IMR-90 (cell line): ENCODE data around the gene ZC3H4. TPM values are rescaled to one million over a fixed set of nuclear protein-coding genes. Genes with fewer than 3 reads are reported as not detected.

Experiments used
- ATAC-seq: fragments of 200-7000 bp; cut with Tn5 transposase; 2 replicates; pipeline ENCODE4 v1.9.1; 2020; ENCODE audit warnings: low read depth, mild to moderate bottlenecking, moderate library complexity
- BruUV-seq: library from RNA; stranded (reverse); fragments of 400-500 nt; replicated peaks from 2 replicates; lab custom pipeline; 2021; lab: Mats Ljungman, UMichigan
- CTCF ChIA-PET: fragments of 300-600 bp; formaldehyde crosslinking; extraction: SDS; loops from one replicate; lab custom pipeline; 2021; ENCODE audit warnings: antibody characterized with exemption; lab: Yijun Ruan, JAX
- POLR2A ChIA-PET: fragments of 300-600 bp; sonication (Branson Sonifier 250); formaldehyde crosslinking; loops from one replicate; lab custom pipeline; 2022; ENCODE audit warnings: antibody characterized with exemption; ENCODE audit not compliant: unreplicated experiment; lab: Charles Lee
- DNase-seq: peaks from one replicate; pipeline ENCODE4 v3.0.0; 2013
- H2AFZ ChIP-seq: replicated peaks from 2 replicates; pipeline ENCODE3; 2013; ENCODE audit warnings: low read length, mild to moderate bottlenecking; ENCODE audit not compliant: poor library complexity
- H2AK5ac ChIP-seq: 2 replicates; pipeline ENCODE4 v1.6.1; 2013; ENCODE audit warnings: low read depth, low read length, inconsistent platforms
- H2AK9ac ChIP-seq: replicated peaks from 2 replicates; pipeline ENCODE3; 2013; ENCODE audit warnings: mild to moderate bottlenecking, low read depth, low read length, moderate library complexity; ENCODE audit not compliant: poor library complexity
- H2BK120ac ChIP-seq: 2 replicates; pipeline ENCODE4 v1.6.1; 2013; ENCODE audit warnings: low read depth, low read length, inconsistent platforms
- H2BK15ac ChIP-seq: 3 replicates; pipeline ENCODE4 v1.6.1; 2013; ENCODE audit warnings: low read depth, low read length, inconsistent platforms
- H2BK20ac ChIP-seq: 2 replicates; pipeline ENCODE4 v1.6.1; 2013; ENCODE audit warnings: low read depth, mild to moderate bottlenecking, inconsistent platforms, low read length, moderate library complexity
- H2BK5ac ChIP-seq: 2 replicates; pipeline ENCODE4 v1.6.1; 2013; ENCODE audit warnings: mild to moderate bottlenecking, low read depth, low read length, inconsistent platforms; ENCODE audit not compliant: poor library complexity, severe bottlenecking
- H3K14ac ChIP-seq: replicated peaks from 2 replicates; pipeline ENCODE4 v1.6.1; 2013; ENCODE audit warnings: low read depth, low read length, inconsistent platforms
- H3K18ac ChIP-seq: 2 replicates; pipeline ENCODE4 v1.6.1; 2013; ENCODE audit warnings: low read depth, low read length, control low read depth
- H3K23ac ChIP-seq: 2 replicates; pipeline ENCODE4 v1.6.1; 2013; ENCODE audit warnings: low read depth, low read length, inconsistent platforms
- H3K27ac ChIP-seq: 2 replicates; pipeline ENCODE4 v1.5.1; 2013; ENCODE audit warnings: mild to moderate bottlenecking, control low read depth, low read length; ENCODE audit not compliant: insufficient read depth
- H3K27me3 ChIP-seq: 2 replicates; pipeline ENCODE4 v1.6.1; 2013; ENCODE audit warnings: low read length; ENCODE audit not compliant: control insufficient read depth, insufficient read depth
- H3K36me3 ChIP-seq: 2 replicates; pipeline ENCODE4 v1.6.1; 2013; ENCODE audit warnings: low read length, mixed read lengths; ENCODE audit not compliant: control insufficient read depth, insufficient read depth
- H3K4ac ChIP-seq: 2 replicates; pipeline ENCODE4 v1.6.1; 2013; ENCODE audit warnings: low read depth, low read length, inconsistent platforms
- H3K4me1 ChIP-seq: 2 replicates; pipeline ENCODE4 v1.6.1; 2013; ENCODE audit warnings: low read length, mixed read lengths; ENCODE audit not compliant: control insufficient read depth, insufficient read depth
- H3K4me2 ChIP-seq: 2 replicates; pipeline ENCODE4 v1.6.1; 2013; ENCODE audit warnings: low read depth, mild to moderate bottlenecking, control low read depth, low read length, moderate library complexity
- H3K4me3 ChIP-seq: 2 replicates; pipeline ENCODE4 v1.5.1; 2013; ENCODE audit warnings: low read depth, mild to moderate bottlenecking, control low read depth, low read length, moderate library complexity; ENCODE audit not compliant: insufficient read depth
- H3K56ac ChIP-seq: 2 replicates; pipeline ENCODE4 v1.6.1; 2013; ENCODE audit warnings: low read length, inconsistent platforms; ENCODE audit not compliant: insufficient read depth; ENCODE audit errors: extremely low read depth
- H3K79me1 ChIP-seq, 2 experiments: 2 replicates each; pipeline ENCODE4 v1.6.1; 2013; ENCODE audit warnings: low read length in 2 of 2, inconsistent platforms in 1 of 2, low read depth in 1 of 2
- H3K9ac ChIP-seq: 2 replicates; pipeline ENCODE4 v1.6.1; 2013; ENCODE audit warnings: low read depth, low read length, control low read depth
- H3K9me1 ChIP-seq: 2 replicates; pipeline ENCODE4 v1.6.1; 2013; ENCODE audit warnings: low read length, inconsistent platforms; ENCODE audit not compliant: insufficient read depth
- H3K9me3 ChIP-seq: 2 replicates; pipeline ENCODE4 v1.6.1; 2013; ENCODE audit warnings: low read length; ENCODE audit not compliant: control insufficient read depth, insufficient read depth
- H4K20me1 ChIP-seq: 2 replicates; pipeline ENCODE4 v1.6.1; 2013; ENCODE audit warnings: low read length, inconsistent platforms; ENCODE audit not compliant: insufficient read depth
- H4K5ac ChIP-seq: 2 replicates; pipeline ENCODE4 v1.6.1; 2013; ENCODE audit warnings: mild to moderate bottlenecking, low read depth, low read length, control low read depth
- H4K8ac ChIP-seq, 2 experiments: 2 replicates each; pipeline ENCODE4 v1.6.1; 2013; ENCODE audit warnings: low read depth in 2 of 2, low read length in 2 of 2, control low read depth in 1 of 2, inconsistent platforms in 1 of 2
- H4K91ac ChIP-seq: 2 replicates; pipeline ENCODE4 v1.6.1; 2013; ENCODE audit warnings: low read depth, low read length, inconsistent platforms; ENCODE audit not compliant: insufficient read depth
- BHLHE40 ChIP-seq: fragments of 150-350 bp; IDR thresholded peaks from 2 replicates; pipeline ENCODE4 v1.6.1; 2016; ENCODE audit warnings: mild to moderate bottlenecking, low read depth, low read length
- CEBPB ChIP-seq: IDR thresholded peaks from 2 replicates; pipeline ENCODE4 v1.6.1; 2012; ENCODE audit warnings: low read depth, low read length, improper control_type of control experiment
- CHD1 ChIP-seq: IDR thresholded peaks from 2 replicates; pipeline ENCODE4 v1.6.1; 2012; ENCODE audit warnings: low read depth, low read length, improper control_type of control experiment
- CTCF ChIP-seq: conservative IDR thresholded peaks from 2 replicates; pipeline ENCODE4 v1.5.1; 2012; ENCODE audit warnings: mild to moderate bottlenecking, low read depth, low read length, improper control_type of control experiment
- ELK1 ChIP-seq: fragments of 150-350 bp; IDR thresholded peaks from 2 replicates; pipeline ENCODE4 v1.6.1; 2016; ENCODE audit warnings: low read depth, mild to moderate bottlenecking, low read length, moderate library complexity, borderline replicate concordance
- FOS ChIP-seq: fragments of 150-350 bp; IDR thresholded peaks from 2 replicates; pipeline ENCODE4 v1.6.1; 2016; ENCODE audit warnings: low read depth, low read length
- MAFK ChIP-seq: IDR thresholded peaks from 2 replicates; pipeline ENCODE4 v1.6.1; 2012; ENCODE audit warnings: low read depth, low read length, improper control_type of control experiment
- MAZ ChIP-seq: IDR thresholded peaks from 2 replicates; pipeline ENCODE4 v1.6.1; 2012; ENCODE audit warnings: low read depth, mild to moderate bottlenecking, low read length, improper control_type of control experiment, moderate library complexity, borderline replicate concordance
- MXI1 ChIP-seq: IDR thresholded peaks from 2 replicates; pipeline ENCODE4 v1.6.1; 2012; ENCODE audit warnings: low read depth, mild to moderate bottlenecking, low read length, moderate library complexity, borderline replicate concordance
- NFE2L2 ChIP-seq: fragments of 150-350 bp; IDR thresholded peaks from 2 replicates; pipeline ENCODE4 v1.6.1; 2016; ENCODE audit warnings: low read depth, mild to moderate bottlenecking, low read length
- POLR2A ChIP-seq: IDR thresholded peaks from 2 replicates; pipeline ENCODE4 v1.6.1; 2012; ENCODE audit warnings: mild to moderate bottlenecking, low read depth, low read length
- RAD21 ChIP-seq: IDR thresholded peaks from 2 replicates; pipeline ENCODE4 v1.6.1; 2012; ENCODE audit warnings: low read length, improper control_type of control experiment
- RCOR1 ChIP-seq: IDR thresholded peaks from 2 replicates; pipeline ENCODE4 v1.6.1; 2012; ENCODE audit warnings: mild to moderate bottlenecking, low read length, improper control_type of control experiment; ENCODE audit not compliant: insufficient replicate concordance
- RFX5 ChIP-seq: IDR thresholded peaks from 2 replicates; pipeline ENCODE4 v1.8.0; 2012; ENCODE audit warnings: low read depth, mild to moderate bottlenecking, low read length, moderate library complexity
- SMC3 ChIP-seq: fragments of 150-350 bp; IDR thresholded peaks from 2 replicates; pipeline ENCODE4 v1.6.1; 2016; ENCODE audit warnings: low read depth, mild to moderate bottlenecking, antibody characterized with exemption, low read length, moderate library complexity
- WGBS, 2 experiments: methylation state at CpG; one replicate each; pipeline versions ENCODE4 v1.1.5 to v1.1.7; 2013; ENCODE audit warnings: missing lambda C conversion rate in 2 of 2; ENCODE audit not compliant: insufficient read length in 1 of 2; ENCODE audit errors: extremely low coverage in 2 of 2; 5-methylcytosine and 5-hydroxymethylcytosine counted together
- dilution Hi-C: fragments of 300-500 bp; cut with HindIII; formaldehyde crosslinking; loops from one replicate; pipeline ENCODE4 v1.14.3; 2018; ENCODE audit warnings: low sequenced_read_pairs; ENCODE audit not compliant: unreplicated experiment
- in situ Hi-C: fragments of 300-500 bp; cut with MboI; formaldehyde crosslinking; loops from 3 replicates; pipeline ENCODE4 v1.14.3; 2019; ENCODE audit warnings: low sequenced_read_pairs, inconsistent platforms, mixed read lengths
- intact Hi-C: fragments of 100-400 bp; cut with micrococcal nuclease; formaldehyde crosslinking; loops from 2 replicates; pipeline ENCODE4 v1.10.0; 2022
- polyA plus RNA-seq, 3 experiments: library from polyadenylated mRNA; depleted of rRNA; stranded (reverse); fragments of >200 nt; gene quantifications; 2 replicates each; pipeline ENCODE4 v1.2.3, GENCODE V29; 2012; ENCODE audit warnings: low replicate concordance in 1 of 3
- total RNA-seq: library from RNA; depleted of rRNA; stranded (reverse); fragments of >200 nt; gene quantifications from 2 replicates; pipeline ENCODE4 v1.2.3, GENCODE V29; 2012
- TF ChIP-seq, protein P1 (sequence below): fragments of 150-350 bp; IDR thresholded peaks from 2 replicates; pipeline ENCODE4 v1.6.1; 2017; ENCODE audit warnings: mild to moderate bottlenecking, antibody characterized with exemption, low read length, low read depth

ZC3H4 gene
- total and polyA plus RNA-seq, 2 of the 4 experiments (the other 2 are of a cell fraction): 3.9 to 8.9 TPM

- POLR2A ChIA-PET: no interaction called here
Observed at GRCh38 chr19:47152205-47152604, 38.6 kb upstream of the ZC3H4 start.

More at GRCh38 chr19:47152205-47152604, 38.6 kb upstream of the ZC3H4 start:
- BruUV-seq: no TSS peak
- no peaks in the 10 kb centered on the region for H3K9me3 ChIP-seq
- peak overlapping the region; percentile 27 for H2BK5ac ChIP-seq
- H4K5ac ChIP-seq: no peak overlapping the region
- no peak overlapping the region for H2AK9ac ChIP-seq
- no peak overlapping the region for H2AK5ac ChIP-seq
- H2BK120ac ChIP-seq: no peak overlapping the region
- H3K18ac ChIP-seq: no peak overlapping the region
- no CpG with 5 or more reads among the region's 1 CpG for WGBS, 2 experiments
- no peak overlapping the region for H3K14ac ChIP-seq
- H3K9me1 ChIP-seq: no peaks in the 10 kb centered on the region
- peaks cover 31 to 68% of the 10 kb centered on the region in 2 experiments for H3K79me1 ChIP-seq
- no peak overlapping the region for H2BK15ac ChIP-seq
- TF ChIP-seq ELK1 (no peak), CEBPB (no peak), MAZ (no peak), FOS (no peak), SMC3 (no peak), CTCF (no peak), RAD21 (no peak), POLR2A (no peak), BHLHE40 (no peak), NFE2L2 (no peak), CHD1 (no peak), RFX5 (no peak), MXI1 (no peak), RCOR1 (no peak), MAFK (no peak)
- TF ChIP-seq, protein P1, sequence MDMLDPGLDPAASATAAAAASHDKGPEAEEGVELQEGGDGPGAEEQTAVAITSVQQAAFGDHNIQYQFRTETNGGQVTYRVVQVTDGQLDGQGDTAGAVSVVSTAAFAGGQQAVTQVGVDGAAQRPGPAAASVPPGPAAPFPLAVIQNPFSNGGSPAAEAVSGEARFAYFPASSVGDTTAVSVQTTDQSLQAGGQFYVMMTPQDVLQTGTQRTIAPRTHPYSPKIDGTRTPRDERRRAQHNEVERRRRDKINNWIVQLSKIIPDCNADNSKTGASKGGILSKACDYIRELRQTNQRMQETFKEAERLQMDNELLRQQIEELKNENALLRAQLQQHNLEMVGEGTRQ: no peak
- H3K56ac ChIP-seq: no peak overlapping the region
- H3K23ac ChIP-seq: 0 out of 2 replicates have a peak overlapping the region, but pooled peaks have one; percentile 11
- H3K27ac ChIP-seq: no peak overlapping the region
- peaks cover 8% of the 10 kb centered on the region for H3K4me1 ChIP-seq
- no peak overlapping the region for H4K91ac ChIP-seq
- no peak for DNase-seq
- no peak overlapping the region for H2BK20ac ChIP-seq
- CTCF ChIA-PET: interaction anchor here (2.1 kb wide), 1 partner anchor 95 kb away, joined by 6 read pairs; no protein-coding TSS in a partner anchor
- no peak overlapping the region for H3K4me3 ChIP-seq
- H3K4ac ChIP-seq: no peak overlapping the region
- H3K9ac ChIP-seq: no peak overlapping the region
- H4K8ac ChIP-seq: no peak overlapping the region
- no peak overlapping the region for H2AFZ ChIP-seq
- peaks cover 30% of the 10 kb centered on the region for H3K36me3 ChIP-seq
- H4K20me1 ChIP-seq: peaks cover 7% of the 10 kb centered on the region
- H3K27me3 ChIP-seq: no peaks in the 10 kb centered on the region
- in situ Hi-C loops: no loop called here
- dilution Hi-C loops: no loop called here
- no peak for ATAC-seq
- no peak overlapping the region for H3K4me2 ChIP-seq
- intact Hi-C loops: no loop called here
